Endothelial cell of umbilical vein (primary cell): ENCODE data around the gene NUDT8. TPM values are rescaled to one million over a fixed set of nuclear protein-coding genes. Genes with fewer than 3 reads are reported as not detected.

Source experiments
- BruUV-seq: library from RNA; stranded (reverse); fragments of 400-500 nt; replicated peaks from 2 replicates; lab custom pipeline; 2021; lab: Mats Ljungman, UMichigan
- CTCF ChIA-PET: fragments of 300-600, 350-600 bp; sonication (Branson Sonifier 250); formaldehyde crosslinking; loops from one replicate; lab custom pipeline; 2021; ENCODE audit warnings: antibody characterized with exemption, inconsistent platforms; lab: Charles Lee
- POLR2A ChIA-PET: fragments of 300-600, 350-600 bp; sonication (Branson Sonifier 250); formaldehyde crosslinking; loops from one replicate; lab custom pipeline; 2021; ENCODE audit warnings: antibody characterized with exemption, inconsistent platforms; lab: Charles Lee
- DNase-seq: peaks from one replicate; pipeline ENCODE4 v3.0.0-alpha.2; 2011; ENCODE audit warnings: low read depth, low spot score
- FAIRE-seq: peaks from 2 replicates; lab custom pipeline; 2011; peaks lifted over from hg19 to GRCh38; lab: Jason Lieb, UNC
- H2AFZ ChIP-seq: 2 replicates; pipeline ENCODE4 v1.6.0; 2012; ENCODE audit warnings: low read depth, low read length, control low read depth, inconsistent platforms
- H3K27ac ChIP-seq: 2 replicates; pipeline ENCODE4 v1.5.1; 2011; ENCODE audit warnings: low read depth, mild to moderate bottlenecking, control low read depth, low read length, moderate library complexity; ENCODE audit not compliant: insufficient read depth
- H3K27me3 ChIP-seq, 2 experiments: 2 replicates each; pipeline versions ENCODE4 v1.6.0 to v1.6.1; 2011; ENCODE audit warnings: low read length in 2 of 2, mixed read lengths in 1 of 2; ENCODE audit not compliant: control insufficient read depth in 2 of 2, insufficient read depth in 2 of 2
- H3K36me3 ChIP-seq, 2 experiments: 2 replicates in 1 of 2; 3 replicates in 1 of 2; pipeline ENCODE4 v1.5.1; 2011; ENCODE audit warnings: low read length in 2 of 2, mild to moderate bottlenecking in 1 of 2, moderate library complexity in 1 of 2; ENCODE audit not compliant: control insufficient read depth in 2 of 2, insufficient read depth in 2 of 2; ENCODE audit errors: extremely low read depth in 1 of 2
- H3K4me1 ChIP-seq: 3 replicates; pipeline ENCODE4 v1.5.1; 2011; ENCODE audit warnings: mild to moderate bottlenecking, low read length; ENCODE audit not compliant: control insufficient read depth, insufficient read depth; ENCODE audit errors: extremely low read depth
- H3K4me2 ChIP-seq: 2 replicates; pipeline ENCODE4 v1.6.1; 2011; ENCODE audit warnings: low read length, control low read depth, mixed read lengths; ENCODE audit not compliant: insufficient read depth
- H3K4me3 ChIP-seq, 3 experiments: fragments of 200-600 bp in 1 of 3; sonication (generic), shearing (Covaris generic) in 1 of 3; replicated peaks in 1 of 3; 2 replicates each; pipeline ENCODE4 v1.5.1; 2011 to 2016; ENCODE audit warnings: control low read depth in 3 of 3, low read length in 3 of 3, mild to moderate bottlenecking in 2 of 3, inconsistent platforms in 1 of 3, low read depth in 1 of 3, moderate library complexity in 1 of 3; ENCODE audit not compliant: insufficient read depth in 1 of 3
- H3K79me2 ChIP-seq: 2 replicates; pipeline ENCODE4 v1.6.0; 2012; ENCODE audit warnings: low read length, inconsistent platforms; ENCODE audit not compliant: control insufficient read depth, insufficient read depth
- H3K9ac ChIP-seq: replicated peaks from 2 replicates; pipeline ENCODE3; 2011; ENCODE audit warnings: low read length, control low read depth; ENCODE audit not compliant: insufficient read depth; ENCODE audit errors: extremely low read depth
- H3K9me1 ChIP-seq: replicated peaks from 3 replicates; pipeline ENCODE4 v1.6.0; 2011; ENCODE audit warnings: mild to moderate bottlenecking, low read length; ENCODE audit not compliant: control insufficient read depth, insufficient read depth; ENCODE audit errors: extremely low read depth
- H3K9me3 ChIP-seq: replicated peaks from 2 replicates; pipeline ENCODE4 v1.5.1; 2012; ENCODE audit warnings: low read length, inconsistent platforms; ENCODE audit not compliant: control insufficient read depth, insufficient read depth
- H4K20me1 ChIP-seq: replicated peaks from 2 replicates; pipeline ENCODE3; 2011; ENCODE audit warnings: mild to moderate bottlenecking, low read length; ENCODE audit not compliant: control insufficient read depth, insufficient read depth; ENCODE audit errors: extremely low read depth
- FOS ChIP-seq: IDR thresholded peaks from 2 replicates; pipeline ENCODE4 v1.6.1; 2011; ENCODE audit warnings: mild to moderate bottlenecking, low read length, moderate library complexity, borderline replicate concordance; ENCODE audit not compliant: insufficient read depth
- MYC ChIP-seq: IDR thresholded peaks from one replicate; pipeline ENCODE4 v1.6.1; 2011; ENCODE audit warnings: mild to moderate bottlenecking, low read depth, low read length
- POLR2A ChIP-seq: IDR thresholded peaks from 2 replicates; pipeline ENCODE4 v1.6.1; 2012; ENCODE audit warnings: low read depth, mild to moderate bottlenecking, control low read depth, low read length
- dilution Hi-C: fragments of 300-500 bp; cut with MboI; formaldehyde crosslinking; loops from one replicate; pipeline ENCODE4 v1.15.0; 2019; ENCODE audit warnings: low sequenced_read_pairs; ENCODE audit not compliant: extremely low pct_ligation_motif_present
- intact Hi-C: fragments of 100-400 bp; cut with micrococcal nuclease; formaldehyde crosslinking; loops from one replicate; pipeline ENCODE4 v1.10.0; 2022
- polyA plus RNA-seq, 4 experiments: library from polyadenylated mRNA; depleted of rRNA in 3 of 4; stranded (reverse) in 3 of 4; unstranded in 1 of 4; fragments of >200 nt; gene quantifications; 2 replicates each; pipeline versions ENCODE4 v1.2.1 to v1.2.3, GENCODE V29; 2011 to 2012; ENCODE audit warnings: missing spikeins in 1 of 4
- total RNA-seq: library from RNA; stranded (reverse); gene quantifications from 2 replicates; pipeline ENCODE4 v1.2.3, GENCODE V29; 2021
- TF ChIP-seq, protein P1 (sequence below): IDR thresholded peaks from 2 replicates; pipeline ENCODE4 v1.6.1; 2011; ENCODE audit not compliant: insufficient read depth, insufficient read length

NUDT8 gene
- total and polyA plus RNA-seq, 2 donors (not counting 3 experiments of a cell fraction or from before 2014, with no cell fraction given) = 14.1 to 20.4 TPM

- dilution Hi-C loops (no loop called here), intact Hi-C loops (no loop called here)
- H3K36me3 ChIP-seq = no peaks in the 10 kb centered on the region
- no peaks in the 10 kb centered on the region for H3K4me1 ChIP-seq
- BruUV-seq = no TSS peak
- H3K79me2 ChIP-seq = no peaks in the 10 kb centered on the region
- H3K9me1 ChIP-seq = no peaks in the 10 kb centered on the region
- no peaks in the 10 kb centered on the region for H3K27me3 ChIP-seq
- no peak for DNase-seq
- no peak overlapping the region for H3K4me3 ChIP-seq
- no peak overlapping the region for H3K27ac ChIP-seq
- ChIA-PET POLR2A (no interaction called here), CTCF (interaction anchor here (1.2 to 2.9 kb wide), 2 partner anchors 7 to 8 kb away, joined by 3 to 13 read pairs; partner anchors contain the start of gene NUDT8)
- no peak overlapping the region for H3K9ac ChIP-seq
- H3K9me3 ChIP-seq = no peaks in the 10 kb centered on the region
- no peak overlapping the region for H3K4me2 ChIP-seq
- no peak for FAIRE-seq
- no peaks in the 10 kb centered on the region for H4K20me1 ChIP-seq
- no peak overlapping the region for H2AFZ ChIP-seq
- TF ChIP-seq FOS (no peak), POLR2A (no peak)
- TF ChIP-seq, protein P1, sequence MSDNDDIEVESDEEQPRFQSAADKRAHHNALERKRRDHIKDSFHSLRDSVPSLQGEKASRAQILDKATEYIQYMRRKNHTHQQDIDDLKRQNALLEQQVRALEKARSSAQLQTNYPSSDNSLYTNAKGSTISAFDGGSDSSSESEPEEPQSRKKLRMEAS = no peak
Measured at GRCh38 chr11:67636962-67637361, 7.2 kb upstream of the NUDT8 start.

DNA sequence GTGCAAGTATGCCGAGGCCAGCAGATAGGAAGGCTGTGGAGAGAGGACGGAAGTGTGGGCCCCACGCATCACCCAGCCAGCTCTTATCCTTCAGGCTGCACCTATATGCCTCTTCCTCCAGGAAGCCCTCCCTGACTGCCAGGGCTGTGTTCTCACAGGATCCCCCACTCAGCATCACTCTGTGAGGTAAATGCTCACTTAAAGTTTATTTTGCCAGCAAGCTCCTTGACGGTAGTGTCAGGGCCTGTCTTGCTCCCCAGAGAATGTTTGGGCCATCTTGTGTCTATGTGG, 5.4 kb upstream of the NUDT8 start:
- POLR2A ChIA-PET = no interaction called here
- H3K79me2 ChIP-seq = no peaks in the 10 kb centered on the region
- no peaks in the 10 kb centered on the region for H3K36me3 ChIP-seq
- intact Hi-C loops = no loop called here
- H3K4me1 ChIP-seq = peaks cover 4% of the 10 kb centered on the region
- H3K4me3 ChIP-seq = no peak overlapping the region
- no peak overlapping the region for H3K27ac ChIP-seq
- H3K27me3 ChIP-seq = no peaks in the 10 kb centered on the region
- TF ChIP-seq MYC = no peak
- no peak overlapping the region for H3K9ac ChIP-seq
- H4K20me1 ChIP-seq = no peaks in the 10 kb centered on the region
- no peak overlapping the region for H3K4me2 ChIP-seq
- CTCF ChIA-PET = interaction anchor here (2.7 kb wide), 1 partner anchor 24 kb away, joined by 11 read pairs; no protein-coding TSS in a partner anchor
- dilution Hi-C loops = no loop called here
- no peak for FAIRE-seq
- no peaks in the 10 kb centered on the region for H3K9me1 ChIP-seq
- no peaks in the 10 kb centered on the region for H3K9me3 ChIP-seq
- BruUV-seq = no TSS peak
- no peak for DNase-seq
- no peak overlapping the region for H2AFZ ChIP-seq
